Endothelial cell of umbilical vein (primary cell): Measurements from ENCODE around the gene PEX3. TPM values are rescaled to one million over a fixed set of nuclear protein-coding genes. Genes with fewer than 3 reads are reported as not detected.

Experiments used
- BruUV-seq: library from RNA; stranded (reverse); fragments of 400-500 nt; replicated peaks from 2 replicates; lab custom pipeline; 2021; lab: Mats Ljungman, UMichigan
- CTCF ChIA-PET: fragments of 300-600, 350-600 bp; sonication (Branson Sonifier 250); formaldehyde crosslinking; loops from one replicate; lab custom pipeline; 2021; ENCODE audit warnings: antibody characterized with exemption, inconsistent platforms; lab: Charles Lee
- POLR2A ChIA-PET: fragments of 300-600, 350-600 bp; sonication (Branson Sonifier 250); formaldehyde crosslinking; loops from one replicate; lab custom pipeline; 2021; ENCODE audit warnings: antibody characterized with exemption, inconsistent platforms; lab: Charles Lee
- DNase-seq: peaks from one replicate; pipeline ENCODE4 v3.0.0-alpha.2; 2011; ENCODE audit warnings: low read depth, low spot score
- FAIRE-seq: peaks from 2 replicates; lab custom pipeline; 2011; peaks lifted over from hg19 to GRCh38; lab: Jason Lieb, UNC
- H2AFZ ChIP-seq: 2 replicates; pipeline ENCODE4 v1.6.0; 2012; ENCODE audit warnings: low read depth, low read length, control low read depth, inconsistent platforms
- H3K27ac ChIP-seq: 2 replicates; pipeline ENCODE4 v1.5.1; 2011; ENCODE audit warnings: low read depth, mild to moderate bottlenecking, control low read depth, low read length, moderate library complexity; ENCODE audit not compliant: insufficient read depth
- H3K27me3 ChIP-seq, 2 experiments: 2 replicates each; pipeline versions ENCODE4 v1.6.0 to v1.6.1; 2011; ENCODE audit warnings: low read length in 2 of 2, mixed read lengths in 1 of 2; ENCODE audit not compliant: control insufficient read depth in 2 of 2, insufficient read depth in 2 of 2
- H3K36me3 ChIP-seq, 2 experiments: 2 replicates in 1 of 2; 3 replicates in 1 of 2; pipeline ENCODE4 v1.5.1; 2011; ENCODE audit warnings: low read length in 2 of 2, mild to moderate bottlenecking in 1 of 2, moderate library complexity in 1 of 2; ENCODE audit not compliant: control insufficient read depth in 2 of 2, insufficient read depth in 2 of 2; ENCODE audit errors: extremely low read depth in 1 of 2
- H3K4me1 ChIP-seq: 3 replicates; pipeline ENCODE4 v1.5.1; 2011; ENCODE audit warnings: mild to moderate bottlenecking, low read length; ENCODE audit not compliant: control insufficient read depth, insufficient read depth; ENCODE audit errors: extremely low read depth
- H3K4me2 ChIP-seq: 2 replicates; pipeline ENCODE4 v1.6.1; 2011; ENCODE audit warnings: low read length, control low read depth, mixed read lengths; ENCODE audit not compliant: insufficient read depth
- H3K4me3 ChIP-seq, 3 experiments: fragments of 200-600 bp in 1 of 3; sonication (generic), shearing (Covaris generic) in 1 of 3; replicated peaks in 1 of 3; 2 replicates each; pipeline ENCODE4 v1.5.1; 2011 to 2016; ENCODE audit warnings: control low read depth in 3 of 3, low read length in 3 of 3, mild to moderate bottlenecking in 2 of 3, inconsistent platforms in 1 of 3, low read depth in 1 of 3, moderate library complexity in 1 of 3; ENCODE audit not compliant: insufficient read depth in 1 of 3
- H3K79me2 ChIP-seq: 2 replicates; pipeline ENCODE4 v1.6.0; 2012; ENCODE audit warnings: low read length, inconsistent platforms; ENCODE audit not compliant: control insufficient read depth, insufficient read depth
- H3K9ac ChIP-seq: replicated peaks from 2 replicates; pipeline ENCODE3; 2011; ENCODE audit warnings: low read length, control low read depth; ENCODE audit not compliant: insufficient read depth; ENCODE audit errors: extremely low read depth
- H3K9me1 ChIP-seq: replicated peaks from 3 replicates; pipeline ENCODE4 v1.6.0; 2011; ENCODE audit warnings: mild to moderate bottlenecking, low read length; ENCODE audit not compliant: control insufficient read depth, insufficient read depth; ENCODE audit errors: extremely low read depth
- H3K9me3 ChIP-seq: replicated peaks from 2 replicates; pipeline ENCODE4 v1.5.1; 2012; ENCODE audit warnings: low read length, inconsistent platforms; ENCODE audit not compliant: control insufficient read depth, insufficient read depth
- H4K20me1 ChIP-seq: replicated peaks from 2 replicates; pipeline ENCODE3; 2011; ENCODE audit warnings: mild to moderate bottlenecking, low read length; ENCODE audit not compliant: control insufficient read depth, insufficient read depth; ENCODE audit errors: extremely low read depth
- CTCF ChIP-seq, 2 donors: IDR thresholded peaks; 1 replicate in 1 of 2; 2 replicates in 1 of 2; pipeline ENCODE4 v1.5.1; 2011; ENCODE audit warnings: low read length in 2 of 2, mild to moderate bottlenecking in 2 of 2, moderate library complexity in 2 of 2, control low read depth in 1 of 2, inconsistent platforms in 1 of 2, low read depth in 1 of 2; ENCODE audit not compliant: insufficient read depth in 1 of 2; ENCODE audit errors: extremely low read depth in 1 of 2
- EZH2 ChIP-seq: IDR thresholded peaks from 2 replicates; pipeline ENCODE4 v1.6.1; 2012; ENCODE audit warnings: borderline replicate concordance, low read depth, mild to moderate bottlenecking, moderate library complexity, low read length, inconsistent platforms; ENCODE audit not compliant: severe bottlenecking
- FOS ChIP-seq: IDR thresholded peaks from 2 replicates; pipeline ENCODE4 v1.6.1; 2011; ENCODE audit warnings: mild to moderate bottlenecking, low read length, moderate library complexity, borderline replicate concordance; ENCODE audit not compliant: insufficient read depth
- GATA2 ChIP-seq: IDR thresholded peaks from 2 replicates; pipeline ENCODE4 v1.7.0; 2011; ENCODE audit warnings: low read depth, mild to moderate bottlenecking, moderate library complexity, mixed read lengths, low read length; ENCODE audit not compliant: insufficient read length, insufficient read depth
- JUN ChIP-seq: IDR thresholded peaks from 2 replicates; pipeline ENCODE4 v1.6.1; 2011; ENCODE audit warnings: borderline replicate concordance, low read depth; ENCODE audit not compliant: insufficient read length, insufficient read depth
- MAX ChIP-seq: IDR thresholded peaks from 2 replicates; pipeline ENCODE4 v1.6.1; 2011; ENCODE audit not compliant: insufficient read depth, insufficient read length
- MYC ChIP-seq: IDR thresholded peaks from one replicate; pipeline ENCODE4 v1.6.1; 2011; ENCODE audit warnings: mild to moderate bottlenecking, low read depth, low read length
- POLR2A ChIP-seq: IDR thresholded peaks from 2 replicates; pipeline ENCODE4 v1.6.1; 2012; ENCODE audit warnings: low read depth, mild to moderate bottlenecking, control low read depth, low read length
- POLR2AphosphoS5 ChIP-seq: IDR thresholded peaks from 2 replicates; pipeline ENCODE4 v1.6.1; 2012; ENCODE audit warnings: low read depth, mild to moderate bottlenecking, control low read depth, low read length, moderate library complexity; ENCODE audit not compliant: insufficient read depth
- dilution Hi-C: fragments of 300-500 bp; cut with MboI; formaldehyde crosslinking; loops from one replicate; pipeline ENCODE4 v1.15.0; 2019; ENCODE audit warnings: low sequenced_read_pairs; ENCODE audit not compliant: extremely low pct_ligation_motif_present
- intact Hi-C: fragments of 100-400 bp; cut with micrococcal nuclease; formaldehyde crosslinking; loops from one replicate; pipeline ENCODE4 v1.10.0; 2022
- polyA plus RNA-seq, 4 experiments: library from polyadenylated mRNA; depleted of rRNA in 3 of 4; stranded (reverse) in 3 of 4; unstranded in 1 of 4; fragments of >200 nt; gene quantifications; 2 replicates each; pipeline versions ENCODE4 v1.2.1 to v1.2.3, GENCODE V29; 2011 to 2012; ENCODE audit warnings: missing spikeins in 1 of 4
- total RNA-seq: library from RNA; stranded (reverse); gene quantifications from 2 replicates; pipeline ENCODE4 v1.2.3, GENCODE V29; 2021

PEX3 gene
- total and polyA plus RNA-seq, 2 donors (not counting 3 experiments of a cell fraction or from before 2014, with no cell fraction given) = 8.7 to 21.7 TPM

- BruUV-seq = no TSS peak
Measured at GRCh38 chr6:143516690-143517446, 66.3 kb downstream of the PEX3 start.

More at GRCh38 chr6:143516690-143517446, 66.3 kb downstream of the PEX3 start:
- intact Hi-C loops (no loop called here), dilution Hi-C loops (no loop called here)
- CTCF ChIA-PET = interaction anchor here (2.2 kb wide), 1 partner anchor 19 kb away, joined by 8 read pairs; no protein-coding TSS in a partner anchor
- DNase-seq (no peak), FAIRE-seq (no peak)
- Histone ChIP-seq H3K27me3 (peaks cover 15 to 30% of the 10 kb centered on the region in 2 experiments), H3K79me2 (no peaks in the 10 kb centered on the region), H3K36me3 (no peaks in the 10 kb centered on the region), H3K9me1 (no peaks in the 10 kb centered on the region), H4K20me1 (no peaks in the 10 kb centered on the region), H3K9ac (no peak overlapping the region), H2AFZ (no peak overlapping the region), H3K4me1 (peaks cover 1% of the 10 kb centered on the region), H3K4me2 (no peak overlapping the region), H3K4me3 (no peak overlapping the region), H3K27ac (no peak overlapping the region), H3K9me3 (no peaks in the 10 kb centered on the region)
- TF ChIP-seq POLR2AphosphoS5 = no peak
- no peak for TF ChIP-seq FOS
- no peak for TF ChIP-seq POLR2A
- TF ChIP-seq MYC = no peak
- TF ChIP-seq EZH2 = no peak
- no peak for TF ChIP-seq JUN
- TF ChIP-seq CTCF (IDR thresholded peaks at IDR 0.05; ENCODE audit: extremely low read depth in 1 of 2, insufficient read depth in 1 of 2, low read depth in 1 of 2, low read length in 2 of 2) = no peak
- no peak for TF ChIP-seq MAX
- TF ChIP-seq GATA2 = no peak
- POLR2A ChIA-PET = interaction anchor here (0.7 kb wide), 1 partner anchor 879 kb away, joined by 3 read pairs; no protein-coding TSS in a partner anchor
